PFSK-1 (cell line): Measurements from ENCODE around the gene KATNAL1.

ENCODE experiments used
- FOXP2 ChIP-seq: optimal IDR thresholded peaks from 2 replicates; pipeline ENCODE3; 2011; ENCODE audit warnings: borderline replicate concordance, control low read depth, inconsistent platforms; ENCODE audit not compliant: insufficient read depth; ENCODE audit errors: extremely low read length, extremely low read depth
- POLR2AphosphoS5 ChIP-seq: IDR thresholded peaks from 2 replicates; pipeline ENCODE4 v1.6.1; 2012; ENCODE audit warnings: low read depth, mild to moderate bottlenecking, control low read depth, low read length, moderate library complexity

DNA sequence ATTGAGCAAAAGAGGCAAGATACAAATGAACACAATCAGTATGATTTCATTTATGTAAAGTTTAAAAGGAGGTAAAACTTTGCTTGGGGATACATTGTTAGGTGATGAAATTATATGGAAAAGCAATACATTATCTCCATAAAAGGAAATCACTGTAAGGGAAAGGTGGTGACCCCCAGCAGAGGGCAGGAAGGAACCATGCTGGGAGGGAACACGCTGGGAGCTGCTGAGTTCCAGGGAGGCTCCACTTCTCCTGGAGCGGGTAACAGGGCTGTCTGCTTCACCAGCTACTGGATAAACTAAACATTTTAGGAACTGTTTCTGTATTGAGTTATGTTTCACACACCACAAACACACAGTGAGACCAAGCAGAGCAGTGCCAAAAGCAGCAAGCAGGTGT lies 91.2 kb downstream of the KATNAL1 start:
- TF ChIP-seq POLR2AphosphoS5 (no peak), FOXP2 (no peak)
